Left hindlimb (tissue), 1 donor: ENCODE measurements around the gene INTS4.
"Not testable (repeated sequence)": the region's sequence is repeated elsewhere in the genome, so short reads cannot be mapped to it uniquely, and the experiment has no call there.

Source experiments
- DNase-seq: peaks from one replicate; pipeline ENCODE4 v3.0.0-alpha.2; 2018

The INTS4 gene

DNA sequence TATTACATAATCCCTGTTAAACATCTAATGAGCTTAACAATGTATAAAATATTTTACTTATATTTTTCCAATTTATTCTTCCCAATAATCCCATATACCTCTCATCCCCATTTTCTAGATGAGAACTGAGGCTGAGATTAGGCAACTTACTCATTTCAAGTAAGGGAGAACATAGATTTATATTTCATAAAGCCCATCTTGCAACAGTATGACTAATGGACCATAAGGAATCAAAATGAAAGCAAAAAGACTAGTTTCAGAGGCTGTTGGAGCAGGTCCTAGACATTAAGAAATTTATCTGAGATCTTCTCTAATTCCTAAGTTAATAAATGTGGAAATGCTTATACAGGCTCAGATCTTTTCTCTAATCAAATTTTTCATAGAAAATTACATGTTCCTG is 52.0 kb downstream of the INTS4 start:
- DNase-seq: not testable (repeated sequence)

DNA sequence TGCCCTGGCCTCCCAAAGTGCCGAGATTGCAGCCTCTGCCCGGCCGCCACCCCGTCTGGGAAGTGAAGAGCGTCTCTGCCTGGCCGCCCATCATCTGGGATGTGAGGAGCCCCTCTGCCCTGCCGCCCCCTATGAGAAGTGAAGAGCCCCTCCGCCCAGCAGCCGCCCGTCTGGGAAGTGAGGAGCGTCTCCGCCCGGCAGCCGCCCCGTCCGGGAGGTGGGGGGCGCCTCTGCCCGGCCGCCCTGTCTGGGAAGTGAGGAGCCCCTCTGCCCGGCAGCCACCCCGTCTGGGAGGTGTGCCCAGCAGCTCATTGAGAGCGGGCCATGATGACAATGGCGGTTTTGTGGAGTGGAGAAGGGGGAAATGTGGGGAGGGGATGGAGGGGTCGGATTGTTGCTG is 60.9 kb downstream of the INTS4 start:
- not testable (repeated sequence) for DNase-seq

DNA sequence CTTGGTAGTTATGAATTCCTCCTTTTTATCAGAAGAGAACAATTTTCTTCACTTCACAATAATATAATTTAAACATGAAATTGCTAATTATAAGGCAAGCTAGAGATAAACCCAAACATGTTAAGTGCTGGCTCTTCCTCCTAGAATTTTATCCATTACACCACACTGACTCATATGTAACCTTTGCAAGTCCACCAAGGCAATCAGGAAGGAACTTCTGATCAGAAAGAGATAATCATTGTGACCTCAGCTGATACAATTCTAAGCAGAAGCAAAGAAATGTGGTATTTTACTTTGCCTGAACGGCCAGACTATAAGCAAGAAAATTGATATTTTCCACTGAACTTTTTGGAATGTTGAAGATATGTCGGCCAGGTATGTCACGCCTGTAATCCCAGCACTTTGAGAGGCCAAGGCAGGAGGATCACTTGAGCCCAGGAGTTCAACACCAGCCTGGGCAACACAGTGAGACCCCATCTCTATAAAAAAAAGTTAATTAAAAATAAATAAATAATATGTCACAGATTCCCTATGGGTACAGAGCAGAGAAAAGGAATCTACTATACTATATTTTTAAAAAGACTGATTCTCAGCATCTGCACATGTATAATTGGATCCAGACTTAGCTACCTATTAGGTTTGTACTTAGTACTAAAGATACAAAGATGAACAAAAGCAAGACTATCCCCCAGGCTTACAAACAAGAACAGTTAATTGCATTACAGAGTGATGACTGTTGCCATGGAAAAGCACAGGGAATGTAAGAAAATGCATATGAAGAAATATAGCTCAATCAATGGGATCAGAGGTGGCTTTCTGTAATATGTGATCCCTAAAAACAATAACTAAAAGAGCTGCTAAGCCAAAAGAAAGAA is 63.9 kb downstream of the INTS4 start:
- not testable (repeated sequence) for DNase-seq

DNA sequence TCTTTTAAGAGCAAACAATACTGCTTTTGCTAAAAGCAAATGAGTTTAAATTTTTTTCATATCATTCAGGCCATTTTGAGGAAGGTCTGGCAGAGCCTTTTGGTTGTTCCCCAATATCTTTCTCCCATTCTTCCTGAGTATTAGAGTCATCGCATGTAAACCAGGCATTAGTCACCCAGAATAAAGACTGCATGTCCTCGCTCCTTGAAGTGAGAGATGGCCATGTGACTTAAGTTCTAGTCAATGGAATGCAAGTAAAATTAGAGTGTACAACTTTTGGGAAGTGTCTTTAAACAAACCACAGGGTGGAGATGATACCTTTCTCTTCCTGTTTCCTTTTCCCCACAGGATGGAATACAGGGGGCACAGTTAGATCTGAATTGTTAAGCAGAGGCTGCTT is 76.8 kb downstream of the INTS4 start:
- not testable (repeated sequence) for DNase-seq

DNA sequence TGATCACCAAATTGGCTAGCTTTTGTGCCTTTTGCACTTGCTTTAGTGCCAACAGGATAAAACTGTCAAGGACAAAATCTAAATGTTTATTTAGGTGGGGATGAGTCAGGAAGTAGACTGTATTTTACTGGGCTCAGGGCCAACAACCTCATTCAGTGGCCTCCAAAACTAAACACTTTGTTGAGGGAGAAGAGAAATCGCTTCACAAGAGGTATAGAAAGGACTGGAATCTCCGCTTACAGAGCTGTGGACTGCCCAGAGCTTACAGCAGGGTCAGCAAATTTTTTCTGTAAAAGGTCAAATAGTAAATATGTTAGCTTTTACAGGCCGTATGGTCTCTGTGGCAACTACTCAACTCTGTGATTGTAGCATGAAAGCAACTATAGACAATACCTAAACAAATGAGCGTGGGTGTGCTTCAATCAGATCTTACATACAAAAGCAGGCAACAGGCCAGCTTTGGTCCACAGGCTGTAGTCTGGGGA is 80.1 kb downstream of the INTS4 start:
- DNase-seq: not testable (repeated sequence)

DNA sequence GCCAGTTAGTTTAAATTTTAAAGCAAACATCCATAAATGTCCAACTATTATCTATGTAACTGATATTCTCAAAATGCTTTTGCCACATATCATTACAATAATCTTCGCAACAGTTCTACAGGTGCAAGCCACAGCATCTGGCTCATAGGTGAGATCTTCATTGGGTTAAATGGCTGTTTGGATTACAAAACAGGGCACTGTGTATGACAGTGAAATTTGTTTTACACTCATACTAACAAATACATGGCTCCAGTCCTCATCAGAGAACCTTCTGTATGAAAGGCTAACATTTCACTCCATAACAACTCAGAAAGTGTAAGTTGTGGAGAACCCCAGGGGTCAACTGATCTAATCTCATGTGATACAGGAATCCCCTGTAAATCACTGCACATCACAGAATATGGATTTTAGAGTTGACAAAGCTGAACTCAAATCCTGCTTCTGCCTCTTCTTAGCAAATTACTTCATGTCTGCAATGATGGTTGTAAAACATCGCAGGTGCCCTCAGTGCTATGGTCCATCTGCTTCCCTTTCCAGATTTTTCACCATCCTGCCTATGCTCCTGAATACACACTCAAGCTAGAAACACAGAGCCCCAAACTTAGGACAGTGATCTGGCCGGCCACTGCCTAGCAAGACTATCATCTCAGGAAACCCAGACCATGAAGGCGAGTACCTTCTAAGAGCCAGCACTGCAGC is 80.7 kb downstream of the INTS4 start:
- not testable (repeated sequence) for DNase-seq

DNA sequence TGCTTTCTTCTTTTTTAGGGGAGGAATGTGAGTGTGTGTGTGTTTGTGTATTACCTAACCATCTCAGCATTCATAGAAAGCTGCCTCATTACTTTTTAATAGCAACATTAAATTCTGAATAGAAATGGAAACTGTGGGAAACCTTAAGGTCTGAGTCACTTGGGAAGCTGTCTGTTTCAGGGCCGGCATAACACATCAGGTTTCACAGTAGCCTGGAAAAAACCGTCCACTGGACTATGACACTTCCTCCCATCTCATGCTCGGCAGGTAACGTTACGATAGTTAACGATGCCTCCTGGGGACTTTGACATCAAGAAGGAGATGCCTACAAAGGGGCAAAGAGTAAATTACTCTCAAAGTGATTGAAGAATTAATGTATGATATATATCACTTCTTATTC is 83.6 kb downstream of the INTS4 start:
- not testable (repeated sequence) for DNase-seq

DNA sequence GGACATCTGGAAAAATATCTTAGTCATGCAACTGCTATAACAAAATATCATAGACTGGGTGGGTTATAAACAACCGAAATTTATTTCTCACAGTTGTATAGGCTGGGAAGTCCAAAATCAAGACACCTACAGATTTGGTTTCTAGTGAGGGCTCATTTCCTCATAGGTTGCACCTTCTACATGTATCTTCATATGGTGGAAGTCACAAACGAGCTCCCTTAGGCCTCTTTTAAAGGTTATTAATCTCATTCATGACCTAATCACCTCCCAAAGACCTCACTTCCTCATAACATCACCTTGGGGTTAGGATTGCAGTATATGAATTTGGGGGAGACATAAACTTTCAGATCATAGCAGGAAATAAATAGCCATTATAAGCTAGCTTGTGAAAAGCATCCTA is 85.2 kb downstream of the INTS4 start:
- DNase-seq: no peak

DNA sequence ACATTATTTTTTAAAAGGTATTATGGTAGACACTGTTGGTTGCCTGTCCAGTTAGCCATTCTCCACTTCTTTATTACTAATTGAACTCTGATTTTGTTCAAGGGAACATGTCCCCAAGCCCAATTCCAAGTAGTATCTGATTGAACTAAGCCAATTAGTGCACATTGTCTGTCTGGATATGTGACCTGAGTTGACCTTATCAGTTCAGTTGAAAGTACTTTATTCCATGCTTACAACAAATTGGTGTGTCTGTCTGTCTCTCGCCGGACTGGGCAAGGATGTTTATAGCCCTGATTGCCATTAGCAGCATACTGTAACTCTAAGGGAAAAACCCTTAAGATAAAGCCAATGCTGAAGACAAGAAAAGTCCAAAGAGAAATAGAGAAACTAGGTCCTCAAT is 85.6 kb downstream of the INTS4 start:
- no peak for DNase-seq

DNA sequence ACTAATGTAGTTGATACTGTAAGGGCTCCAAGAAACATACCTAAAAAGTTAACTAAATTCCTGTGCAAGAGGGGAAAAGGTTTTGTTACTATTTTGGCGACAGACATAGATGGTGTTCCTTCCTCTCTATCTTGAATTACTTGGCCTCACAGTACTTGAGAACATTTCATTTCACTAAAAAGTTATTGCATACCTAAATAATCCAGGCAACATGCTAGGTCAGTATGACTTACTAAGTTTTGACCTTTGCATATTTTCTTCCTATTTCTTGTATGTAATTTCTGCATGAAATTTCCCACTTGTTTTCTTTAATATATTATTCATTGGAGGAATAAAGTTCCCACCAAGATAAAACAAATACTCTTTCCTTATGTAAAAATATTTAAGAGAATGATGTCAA is 99.5 kb downstream of the INTS4 start:
- not testable (repeated sequence) for DNase-seq

DNA sequence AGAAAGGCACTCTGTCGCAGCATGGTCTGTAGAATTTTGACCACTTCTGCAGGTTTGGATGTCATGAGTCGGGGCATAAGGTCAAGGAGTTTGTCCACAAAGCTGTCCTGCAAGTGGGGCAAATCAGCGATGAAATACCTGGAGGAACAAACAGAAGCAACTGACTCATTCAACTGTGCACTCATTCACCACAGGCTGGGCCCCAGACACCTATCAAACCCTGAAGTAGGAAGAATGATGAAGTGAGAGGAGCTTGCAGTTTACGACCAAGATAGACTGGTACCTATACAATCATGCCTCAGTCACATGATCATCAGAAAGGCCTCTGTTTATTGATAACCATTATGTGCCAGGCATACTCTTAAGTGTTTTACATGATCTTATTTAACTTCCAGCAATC is 102.8 kb downstream of the INTS4 start:
- DNase-seq: not testable (repeated sequence)

DNA sequence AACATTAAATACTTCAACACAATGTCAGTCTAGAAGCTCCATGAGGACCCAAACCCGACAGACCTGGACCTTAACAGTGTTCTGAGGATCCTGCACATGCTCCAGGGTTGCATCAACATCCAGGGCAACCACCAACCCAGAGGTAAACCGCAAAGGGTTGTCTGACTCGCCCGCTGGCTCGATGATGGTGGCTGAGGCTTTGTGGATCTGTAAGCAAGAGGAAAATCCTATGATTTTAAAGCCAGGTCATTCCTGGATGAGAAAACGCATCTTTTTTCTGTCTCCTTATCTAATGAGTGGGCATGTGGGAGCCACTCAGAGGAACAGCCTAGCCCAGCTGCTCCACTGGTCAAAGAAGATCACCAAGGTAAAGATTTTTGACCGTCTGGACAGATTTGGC is 103.2 kb downstream of the INTS4 start:
- not testable (repeated sequence) for DNase-seq

DNA sequence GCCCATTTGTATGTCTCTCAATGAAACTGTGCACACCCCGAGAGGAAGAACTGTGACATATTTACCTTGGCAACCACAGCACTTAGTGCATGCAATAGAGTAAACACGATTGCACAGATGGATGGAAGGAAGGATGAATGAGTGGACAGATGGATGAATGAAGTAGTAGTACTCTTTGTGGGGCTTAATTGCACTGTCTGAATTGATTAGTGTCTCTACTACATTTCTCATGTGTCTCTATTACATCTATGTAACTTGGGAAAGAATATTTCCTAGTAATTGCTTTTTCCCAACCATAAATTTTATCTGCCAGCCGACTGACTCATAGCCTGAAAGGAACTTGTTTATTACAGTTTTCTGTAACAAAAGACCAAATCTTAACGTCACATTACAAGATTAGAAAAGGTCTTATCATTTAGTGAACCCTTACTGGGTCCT is 103.8 kb downstream of the INTS4 start:
- DNase-seq: not testable (repeated sequence)

DNA sequence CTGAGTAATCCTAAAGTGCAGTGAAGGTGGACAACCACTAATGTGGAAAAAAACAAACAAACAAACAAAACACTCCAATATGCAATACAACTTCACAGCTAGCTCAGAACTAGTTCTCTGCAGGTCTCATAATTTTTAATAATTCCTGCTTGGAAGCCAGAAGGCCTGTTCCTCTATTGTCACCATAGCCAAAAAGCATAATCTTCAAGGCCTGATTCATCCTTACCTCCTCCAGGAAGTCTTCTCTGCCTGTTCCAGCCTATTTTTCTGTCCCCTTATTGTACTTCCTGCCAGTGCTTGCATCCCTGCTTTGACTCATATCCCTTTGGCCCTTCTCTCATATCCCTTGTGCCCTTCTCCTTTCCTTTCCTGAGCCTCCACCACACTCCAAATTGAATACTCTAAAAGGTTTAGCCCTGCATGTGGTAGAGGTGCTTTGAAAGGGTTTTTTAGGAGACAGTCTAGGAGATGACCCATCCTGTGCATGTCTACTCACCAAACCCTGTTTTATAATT is 104.3 kb downstream of the INTS4 start:
- DNase-seq: not testable (repeated sequence)

DNA sequence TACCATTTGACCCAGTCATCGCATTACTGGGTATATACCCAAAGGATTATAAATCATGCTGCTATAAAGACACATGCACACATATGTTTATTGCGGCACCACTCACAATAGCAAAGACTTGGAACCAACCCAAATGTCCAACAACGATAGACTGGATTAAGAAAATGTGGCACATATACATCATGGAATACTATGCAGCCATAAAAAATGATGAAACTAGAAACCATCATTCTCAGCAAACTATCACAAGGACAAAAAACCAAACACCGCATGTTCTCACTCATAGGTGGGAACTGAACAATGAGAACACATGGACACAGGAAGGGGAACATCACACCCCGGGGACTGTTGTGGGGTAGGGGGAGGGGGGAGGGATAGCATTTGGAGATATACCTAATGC is 105.4 kb downstream of the INTS4 start:
- not testable (repeated sequence) for DNase-seq

DNA sequence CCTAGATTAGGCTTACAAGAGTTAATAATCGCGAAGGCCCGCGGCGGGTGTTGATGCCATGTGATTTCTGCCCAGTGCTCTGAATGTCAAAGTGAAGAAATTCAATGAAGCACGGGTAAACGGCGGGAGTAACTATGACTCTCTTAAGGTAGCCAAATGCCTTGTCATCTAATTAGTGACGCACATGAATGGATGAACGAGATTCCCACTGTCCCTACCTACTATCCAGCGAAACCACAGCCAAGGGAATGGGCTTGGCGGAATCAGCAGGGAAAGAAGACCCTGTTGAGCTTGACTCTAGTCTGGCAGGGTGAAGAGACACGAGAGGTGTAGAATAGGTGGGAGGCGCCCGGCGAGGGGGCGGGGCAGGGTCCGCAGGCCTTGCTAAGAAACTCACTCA is 108.1 kb downstream of the INTS4 start:
- no peak for DNase-seq

DNA sequence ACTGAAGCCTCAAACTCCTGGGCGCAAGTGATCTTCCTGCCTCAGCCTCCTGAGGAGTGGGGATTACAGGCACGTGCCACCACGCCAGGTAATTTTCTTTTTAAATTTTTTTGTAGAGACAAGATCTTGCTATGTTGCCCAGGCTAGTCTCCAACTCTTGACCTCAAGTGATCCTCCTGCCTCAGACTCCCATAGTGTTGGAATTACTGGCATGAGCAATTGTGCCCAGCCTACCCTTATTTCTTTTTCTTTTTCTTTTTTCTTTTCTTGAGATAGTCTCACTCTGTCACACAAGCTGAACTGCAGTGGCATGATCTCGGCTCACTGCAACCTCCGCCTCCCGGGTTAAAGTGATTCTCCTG is 109.7 kb downstream of the INTS4 start:
- DNase-seq: no peak

DNA sequence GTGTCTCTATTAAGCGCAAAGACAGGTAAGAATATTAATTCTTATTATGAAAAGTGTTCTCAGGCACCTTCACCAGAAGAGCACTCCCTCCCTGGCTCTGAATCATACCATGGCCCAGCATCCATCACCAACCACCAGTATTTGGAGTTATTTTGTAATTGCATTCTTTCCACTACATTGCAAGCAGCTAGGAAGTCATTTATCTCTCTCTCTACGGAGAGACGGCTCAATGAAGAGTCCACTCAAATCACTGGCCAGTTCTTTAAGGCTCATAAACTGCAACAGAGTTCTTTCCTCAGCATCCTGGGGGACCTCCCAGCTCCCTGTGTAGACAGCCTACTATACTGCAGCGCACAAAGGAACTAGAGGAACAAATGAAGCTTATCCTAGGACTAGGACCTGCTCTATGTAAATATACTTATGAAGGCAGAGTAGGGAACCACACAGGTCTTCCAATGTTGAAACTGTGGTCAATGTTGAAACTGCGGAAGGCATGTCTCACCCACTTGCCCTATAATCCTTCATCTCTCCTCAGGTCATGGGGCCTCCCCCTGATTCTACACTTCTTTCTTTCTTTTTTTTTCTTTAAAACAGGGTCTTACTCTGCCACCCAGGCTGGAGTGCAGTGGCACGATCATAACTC is 110.2 kb downstream of the INTS4 start:
- no peak for DNase-seq

DNA sequence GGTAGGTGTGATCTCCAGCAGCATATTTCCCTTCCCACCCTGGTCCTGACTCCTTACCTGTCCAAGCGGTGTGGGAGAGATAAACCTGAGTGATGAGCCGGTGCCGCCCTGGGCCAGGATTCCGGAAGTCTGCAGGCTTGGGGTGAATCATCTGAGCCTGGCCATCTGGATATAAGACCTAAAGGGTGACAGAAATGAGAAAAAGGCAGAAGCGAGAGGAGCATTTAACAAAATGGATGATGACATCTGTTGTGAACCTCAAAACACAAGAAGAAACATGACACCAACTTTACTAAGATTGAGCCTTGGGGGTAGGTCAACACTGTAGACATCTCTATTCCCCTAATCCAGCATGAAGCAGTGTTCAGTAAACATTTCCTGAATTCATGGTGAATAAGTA is 110.7 kb downstream of the INTS4 start:
- DNase-seq: no peak

DNA sequence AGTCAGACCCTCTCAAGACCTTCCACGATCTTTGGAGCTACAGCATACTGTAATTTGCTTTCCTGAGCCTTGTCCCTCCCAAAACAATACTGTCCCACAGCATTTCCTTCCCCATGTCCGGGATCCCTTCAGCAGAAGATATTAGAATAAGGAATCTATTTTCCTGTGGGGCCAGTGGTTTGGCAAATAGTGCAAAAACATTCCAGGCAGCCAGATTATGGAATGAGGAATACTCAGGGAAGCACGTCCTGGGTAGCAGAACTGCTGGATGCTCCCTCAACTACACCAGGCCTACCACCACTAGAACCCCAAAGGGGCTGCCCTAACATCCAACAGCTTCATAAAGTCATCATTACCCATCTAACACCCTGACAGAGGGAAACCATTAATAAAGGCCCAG is 112.1 kb downstream of the INTS4 start:
- DNase-seq: no peak

DNA sequence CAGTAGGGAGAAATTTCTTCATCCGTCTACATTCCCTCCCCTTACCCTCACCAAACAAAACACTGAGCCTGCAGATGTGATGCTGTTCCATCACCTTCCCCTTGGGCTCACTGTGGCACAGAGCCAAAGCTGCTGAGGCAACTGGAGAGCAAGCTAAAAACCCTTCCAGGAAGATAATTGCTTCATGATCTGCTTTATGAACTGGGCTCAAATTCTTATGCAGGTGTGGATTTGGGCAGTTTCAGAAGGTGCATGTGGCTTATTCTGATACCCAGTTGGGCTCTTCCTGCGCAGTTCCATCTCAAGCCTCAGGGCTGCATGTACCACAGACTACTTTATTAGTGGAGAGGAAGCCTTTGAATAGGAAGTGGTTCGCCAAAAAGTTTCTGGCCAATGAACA is 115.2 kb downstream of the INTS4 start:
- DNase-seq: no peak

DNA sequence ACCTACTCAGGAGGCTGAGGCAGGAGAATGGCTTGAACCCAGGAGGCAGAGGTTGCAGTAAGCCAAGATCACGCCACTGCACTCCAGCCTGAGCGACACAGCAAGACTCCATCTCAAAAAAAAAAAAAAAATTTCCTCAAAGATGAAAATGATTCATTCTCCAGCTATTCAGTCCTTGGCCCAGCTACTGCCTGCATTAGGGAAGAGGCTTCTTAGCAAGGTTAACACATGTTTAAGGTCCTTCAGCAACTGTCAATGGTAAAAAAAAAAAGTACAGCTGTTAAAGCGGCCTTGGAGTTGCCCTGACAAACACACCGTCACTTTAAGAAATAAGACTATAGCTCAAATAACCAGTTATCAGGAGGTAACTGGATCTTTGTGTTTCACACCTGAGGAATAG is 116.2 kb downstream of the INTS4 start:
- not testable (repeated sequence) for DNase-seq

DNA sequence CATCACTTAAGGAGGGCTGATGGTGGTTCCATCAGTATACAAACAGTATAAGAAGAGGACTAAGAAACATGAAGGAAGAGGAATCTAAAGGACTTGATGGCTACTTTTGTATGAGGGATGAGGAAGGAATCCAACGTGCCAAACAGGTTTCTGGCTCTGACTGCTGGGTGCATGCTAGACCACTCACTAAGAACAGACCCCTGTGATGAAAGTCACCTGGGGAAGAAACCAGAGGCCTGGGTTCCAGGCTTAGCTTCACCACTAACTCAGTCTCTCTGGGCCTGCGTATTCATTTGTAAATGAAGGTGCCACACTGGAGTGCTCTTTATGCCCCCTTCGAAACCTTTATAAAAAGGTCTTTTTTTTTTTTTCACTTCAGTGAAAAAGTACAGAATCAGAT is 118.4 kb downstream of the INTS4 start:
- DNase-seq: no peak
